SK-N-SH (cell line): Measurements from ENCODE around the gene SH2B2. TPM values are rescaled to one million over a fixed set of nuclear protein-coding genes. Genes with fewer than 3 reads are reported as not detected.

Source experiments
- CTCF ChIA-PET: fragments of 300-600, 350-600 bp; formaldehyde crosslinking; extraction: SDS; loops from one replicate; lab custom pipeline; 2021; lab: Yijun Ruan, JAX
- POLR2A ChIA-PET: fragments of 350-600 bp; sonication (Branson Sonifier 250); formaldehyde crosslinking; extraction: SDS; loops from one replicate; lab custom pipeline; 2020; ENCODE audit warnings: antibody characterized with exemption, inconsistent platforms; lab: Yijun Ruan, JAX
- DNase-seq: peaks from one replicate; pipeline ENCODE4 v3.0.0; 2012
- H2AFZ ChIP-seq: fragments of 200-600 bp; sonication (generic); 2 replicates; pipeline ENCODE4 v1.8.1; 2016; ENCODE audit warnings: antibody characterized with exemption, mild to moderate bottlenecking, low read depth
- H3F3A ChIP-seq: fragments of 200-600 bp; sonication (generic); replicated peaks from 2 replicates; pipeline ENCODE3; 2016; ENCODE audit warnings: antibody characterized with exemption, mild to moderate bottlenecking; ENCODE audit not compliant: insufficient read depth
- H3K27ac ChIP-seq, 2 experiments: fragments of 200-500 bp in 1 of 2; fragments of 200-600 bp in 1 of 2; sonication (Bioruptor generic) in 1 of 2; sonication (generic), shearing (Covaris generic) in 1 of 2; 2 replicates each; pipeline versions ENCODE4 v1.5.1 to v1.6.1; 2014 to 2016; ENCODE audit warnings: low read depth in 2 of 2, inconsistent platforms in 1 of 2, low read length in 1 of 2, mild to moderate bottlenecking in 1 of 2, mixed read lengths in 1 of 2
- H3K27me3 ChIP-seq: fragments of 200-600 bp; sonication (generic), shearing (Covaris generic); 2 replicates; pipeline ENCODE4 v1.6.1; 2016; ENCODE audit warnings: mixed run types; ENCODE audit not compliant: insufficient read depth
- H3K36me3 ChIP-seq, 2 experiments: fragments of 200-500 bp in 1 of 2; fragments of 200-600 bp in 1 of 2; sonication (Bioruptor generic) in 1 of 2; sonication (generic) in 1 of 2; replicated peaks in 1 of 2; 2 replicates each; pipeline versions ENCODE3 to v1.5.1; 2014 to 2016; ENCODE audit warnings: low read length in 1 of 2, mild to moderate bottlenecking in 1 of 2; ENCODE audit not compliant: insufficient read depth in 2 of 2, control insufficient read depth in 1 of 2
- H3K4me1 ChIP-seq, 2 experiments: fragments of 200-500 bp in 1 of 2; fragments of 200-600 bp in 1 of 2; sonication (Bioruptor generic) in 1 of 2; sonication (generic), shearing (Covaris generic) in 1 of 2; 2 replicates each; pipeline versions ENCODE4 v1.5.1 to v1.6.1; 2014 to 2016; ENCODE audit warnings: low read depth in 1 of 2, low read length in 1 of 2, mixed run types in 1 of 2; ENCODE audit not compliant: insufficient read depth in 2 of 2, control insufficient read depth in 1 of 2
- H3K4me2 ChIP-seq: fragments of 200-600 bp; sonication (generic), shearing (Covaris generic); 2 replicates; pipeline ENCODE4 v1.6.1; 2017; ENCODE audit warnings: mixed run types
- H3K4me3 ChIP-seq, 2 experiments: fragments of 200-500 bp in 1 of 2; fragments of 200-600 bp in 1 of 2; sonication (Bioruptor generic) in 1 of 2; sonication (generic), shearing (Covaris generic) in 1 of 2; 2 replicates each; pipeline versions ENCODE4 v1.5.1 to v1.8.1; 2014 to 2016; ENCODE audit warnings: low read depth in 2 of 2, inconsistent platforms in 1 of 2, low read length in 1 of 2, mild to moderate bottlenecking in 1 of 2, mixed read lengths in 1 of 2, moderate library complexity in 1 of 2
- H3K79me2 ChIP-seq: fragments of 200-600 bp; sonication (generic); 2 replicates; pipeline ENCODE4 v1.8.1; 2017; ENCODE audit warnings: mild to moderate bottlenecking; ENCODE audit not compliant: insufficient read depth
- H3K9ac ChIP-seq: fragments of 200-600 bp; sonication (generic); 2 replicates; pipeline ENCODE4 v1.6.1; 2017; ENCODE audit warnings: mixed run types
- H3K9me2 ChIP-seq: fragments of 200-600 bp; sonication (generic); 2 replicates; pipeline ENCODE4 v1.6.1; 2017; ENCODE audit warnings: mixed run types
- H3K9me3 ChIP-seq: fragments of 200-600 bp; sonication (generic); 2 replicates; pipeline ENCODE4 v1.6.1; 2017; ENCODE audit warnings: mixed run types, mild to moderate bottlenecking, moderate library complexity
- H4K20me1 ChIP-seq: fragments of 200-600 bp; sonication (generic); 2 replicates; pipeline ENCODE4 v1.6.1; 2017; ENCODE audit warnings: mild to moderate bottlenecking, mixed run types; ENCODE audit not compliant: insufficient read depth
- CHD2 ChIP-seq: fragments of 150-350 bp; IDR thresholded peaks from 2 replicates; pipeline ENCODE4 v1.6.1; 2018; ENCODE audit warnings: low read length; ENCODE audit not compliant: partially characterized antibody
- ELF1 ChIP-seq: IDR thresholded peaks from 2 replicates; pipeline ENCODE4 v1.4.0; 2012
- EP300 ChIP-seq, 2 experiments: IDR thresholded peaks; 2 replicates each; pipeline versions ENCODE4 v1.4.0 to v1.6.1; 2012; ENCODE audit warnings: borderline replicate concordance in 1 of 2, low read depth in 1 of 2, low read length in 1 of 2
- EZH2phosphoT487 ChIP-seq: fragments of 200-600 bp; sonication (generic); IDR thresholded peaks from 2 replicates; pipeline ENCODE4 v1.6.1; 2017; ENCODE audit warnings: low read depth, mixed run types, mild to moderate bottlenecking, antibody characterized with exemption, moderate library complexity, borderline replicate concordance
- FOXJ3 ChIP-seq: sonication (generic); formaldehyde crosslinking; IDR thresholded peaks from 2 replicates; pipeline ENCODE4 v1.5.1; 2020; ENCODE audit warnings: mild to moderate bottlenecking, missing genetic modification reagents
- FOXM1 ChIP-seq: IDR thresholded peaks from 2 replicates; pipeline ENCODE4 v1.4.0; 2012; ENCODE audit warnings: low read depth, mild to moderate bottlenecking
- GABPA ChIP-seq: IDR thresholded peaks from 2 replicates; pipeline ENCODE4 v1.4.0; 2012; ENCODE audit warnings: low read depth, mild to moderate bottlenecking
- GATA2 ChIP-seq: sonication (generic); formaldehyde crosslinking; IDR thresholded peaks from 2 replicates; pipeline ENCODE4 v1.5.0; 2020; ENCODE audit warnings: mild to moderate bottlenecking, missing genetic modification reagents
- JUND ChIP-seq: IDR thresholded peaks from 2 replicates; pipeline ENCODE4 v1.4.0; 2012
- MEF2A ChIP-seq: IDR thresholded peaks from 2 replicates; pipeline ENCODE4 v1.4.0; 2012; ENCODE audit warnings: low read depth, borderline replicate concordance
- NRF1 ChIP-seq: IDR thresholded peaks from 2 replicates; pipeline ENCODE4 v1.6.1; 2012; ENCODE audit warnings: low read depth, mild to moderate bottlenecking, low read length
- POLR2AphosphoS5 ChIP-seq: IDR thresholded peaks from 2 replicates; pipeline ENCODE4 v1.6.1; 2012; ENCODE audit warnings: low read depth, low read length
- RFX5 ChIP-seq: IDR thresholded peaks from 2 replicates; pipeline ENCODE4 v1.6.1; 2012; ENCODE audit warnings: mild to moderate bottlenecking, improper control_type of control experiment, low read length
- TCF12 ChIP-seq: IDR thresholded peaks from 2 replicates; pipeline ENCODE4 v1.4.0; 2012
- YY1 ChIP-seq: IDR thresholded peaks from 2 replicates; pipeline ENCODE4 v1.4.0; 2012; ENCODE audit warnings: low read depth, mild to moderate bottlenecking
- WGBS: methylation state at CpG from one replicate; pipeline ENCODE4 v1.1.6; 2017; ENCODE audit warnings: low lambda C conversion rate; 5-methylcytosine and 5-hydroxymethylcytosine counted together
- polyA plus RNA-seq, 3 experiments: library from polyadenylated mRNA; depleted of rRNA; stranded (reverse); fragments of >200 nt; gene quantifications; 2 replicates each; pipeline ENCODE4 v1.2.3, GENCODE V29; 2012
- TF ChIP-seq, protein P1 (sequence below): fragments of 150-350 bp; IDR thresholded peaks from 2 replicates; pipeline ENCODE4 v1.6.1; 2017; ENCODE audit warnings: antibody characterized with exemption, low read length, low read depth, borderline replicate concordance
- TF ChIP-seq, protein P2 (sequence below): IDR thresholded peaks from 2 replicates; pipeline ENCODE4 v1.4.0; 2012; ENCODE audit warnings: low read depth, borderline replicate concordance
- TF ChIP-seq, protein P3 (sequence below): IDR thresholded peaks from 2 replicates; pipeline ENCODE4 v1.4.0; 2012; ENCODE audit warnings: low read depth, borderline replicate concordance
- TF ChIP-seq, protein P4 (sequence below): fragments of 200-600 bp; sonication (generic); IDR thresholded peaks from 2 replicates; pipeline ENCODE4 v1.6.1; 2017; ENCODE audit warnings: antibody characterized with exemption, mild to moderate bottlenecking, moderate library complexity

The SH2B2 gene
- polyA plus RNA-seq, 1 of the 3 experiments (the other 2 are of a cell fraction), result 4.7 TPM

DNA sequence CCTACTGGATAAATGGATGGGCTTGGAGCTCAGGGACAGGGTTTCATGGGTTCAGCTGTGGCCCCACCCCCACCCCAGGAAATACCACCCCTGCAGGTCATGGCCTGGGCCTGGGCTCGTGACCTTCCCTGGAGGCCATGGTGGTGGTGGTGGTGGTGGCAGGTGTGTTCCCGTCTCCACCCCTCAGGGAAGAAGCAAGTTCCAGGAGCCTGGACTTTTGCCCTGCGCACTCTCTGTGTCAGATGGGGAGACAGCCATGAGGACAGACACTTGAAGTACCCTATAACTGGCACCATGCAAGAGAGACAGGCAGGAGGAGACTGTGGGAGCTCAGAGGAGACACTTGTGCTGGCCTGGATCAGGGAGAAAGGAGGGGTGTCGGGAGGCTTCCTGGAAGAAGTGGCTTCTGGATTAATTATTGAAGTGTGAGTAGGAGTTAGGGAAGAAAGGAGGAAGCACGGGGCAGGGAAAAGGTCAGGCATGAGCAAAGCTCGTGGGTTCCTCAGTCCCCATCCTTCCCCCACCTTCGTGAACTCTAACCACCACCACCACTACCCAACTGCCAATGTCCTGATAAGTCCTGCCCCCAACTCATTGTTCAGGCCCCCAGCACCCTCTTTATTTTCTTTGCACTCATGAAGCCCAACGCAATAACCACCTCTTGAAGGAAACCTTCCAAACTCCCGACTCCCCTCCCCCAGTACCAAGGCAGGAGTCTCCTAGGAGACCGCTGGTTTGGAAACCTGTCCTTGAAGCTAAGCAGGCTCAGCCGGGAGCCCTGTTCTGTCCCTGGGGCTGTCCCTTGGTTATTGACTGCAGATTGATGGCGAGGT, 8.9 kb downstream of the SH2B2 start:
- H3K27me3 ChIP-seq, result no peaks in the 10 kb centered on the region
- 89% methylated on average over 12 of the region's 12 CpGs for WGBS
- no peak for TF ChIP-seq RFX5
- TF ChIP-seq, protein P1, sequence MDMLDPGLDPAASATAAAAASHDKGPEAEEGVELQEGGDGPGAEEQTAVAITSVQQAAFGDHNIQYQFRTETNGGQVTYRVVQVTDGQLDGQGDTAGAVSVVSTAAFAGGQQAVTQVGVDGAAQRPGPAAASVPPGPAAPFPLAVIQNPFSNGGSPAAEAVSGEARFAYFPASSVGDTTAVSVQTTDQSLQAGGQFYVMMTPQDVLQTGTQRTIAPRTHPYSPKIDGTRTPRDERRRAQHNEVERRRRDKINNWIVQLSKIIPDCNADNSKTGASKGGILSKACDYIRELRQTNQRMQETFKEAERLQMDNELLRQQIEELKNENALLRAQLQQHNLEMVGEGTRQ, result no peak
- TF ChIP-seq EP300 (IDR thresholded peaks at IDR 0.05; ENCODE audit: borderline replicate concordance in 1 of 2, low read depth in 1 of 2, low read length in 1 of 2), result no peak
- no peak for TF ChIP-seq EZH2phosphoT487
- no peak for TF ChIP-seq FOXM1
- no peak for TF ChIP-seq POLR2AphosphoS5
- TF ChIP-seq TCF12, result no peak
- TF ChIP-seq NRF1, result no peak
- TF ChIP-seq FOXJ3 (CRISPR knock-in tag), result no peak
- no peak for TF ChIP-seq CHD2
- TF ChIP-seq, protein P2, sequence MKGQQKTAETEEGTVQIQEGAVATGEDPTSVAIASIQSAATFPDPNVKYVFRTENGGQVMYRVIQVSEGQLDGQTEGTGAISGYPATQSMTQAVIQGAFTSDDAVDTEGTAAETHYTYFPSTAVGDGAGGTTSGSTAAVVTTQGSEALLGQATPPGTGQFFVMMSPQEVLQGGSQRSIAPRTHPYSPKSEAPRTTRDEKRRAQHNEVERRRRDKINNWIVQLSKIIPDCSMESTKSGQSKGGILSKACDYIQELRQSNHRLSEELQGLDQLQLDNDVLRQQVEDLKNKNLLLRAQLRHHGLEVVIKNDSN, result no peak
- TF ChIP-seq ELF1, result no peak
- H3K4me2 ChIP-seq, result no peak overlapping the region
- H3K9ac ChIP-seq, result no peak overlapping the region
- H3K9me2 ChIP-seq, result no peaks in the 10 kb centered on the region
- H3K9me3 ChIP-seq, result no peaks in the 10 kb centered on the region
- ChIA-PET POLR2A (no interaction called here), CTCF (interaction anchor here (0.6 to 2.0 kb wide), 4 partner anchors 12 to 96 kb away, joined by 3 to 5 read pairs (median 4); no protein-coding TSS in a partner anchor)
- H3K36me3 ChIP-seq, result no peaks in the 10 kb centered on the region
- no peaks in the 10 kb centered on the region for H3F3A ChIP-seq
- no peak for DNase-seq
- H3K79me2 ChIP-seq, result no peaks in the 10 kb centered on the region
- peaks cover 18% of the 10 kb centered on the region; the same call in 1 of the 2 replicates for H4K20me1 ChIP-seq
- H3K4me1 ChIP-seq, result peaks cover 0 to 2% of the 10 kb centered on the region in 2 experiments; a peak in 1 of 4 replicates
- H3K4me3 ChIP-seq, result no peak overlapping the region
- H3K27ac ChIP-seq, result no peak overlapping the region
- H2AFZ ChIP-seq, result no peak overlapping the region

DNA sequence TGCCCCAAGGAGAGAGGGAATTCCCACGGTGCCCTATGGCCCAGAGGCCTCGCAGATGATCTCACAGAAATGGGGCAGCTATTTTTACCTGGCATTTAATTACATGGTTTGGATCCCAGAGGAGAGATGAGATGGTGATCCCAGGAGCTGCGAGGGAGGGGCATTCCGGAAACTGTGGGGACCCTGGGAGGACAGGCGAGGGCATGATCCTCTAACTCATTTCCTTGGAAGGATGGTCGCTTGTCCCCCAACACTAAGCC, 9.4 kb downstream of the SH2B2 start:
- Histone ChIP-seq H3K4me2 (no peak overlapping the region), H3K9ac (no peak overlapping the region), H3K4me1 (peaks cover 0 to 2% of the 10 kb centered on the region in 2 experiments; a peak in 1 of 4 replicates), H3K9me3 (no peaks in the 10 kb centered on the region), H3K27ac (no peak overlapping the region), H3K79me2 (no peaks in the 10 kb centered on the region), H3K27me3 (no peaks in the 10 kb centered on the region), H3K9me2 (no peaks in the 10 kb centered on the region), H2AFZ (no peak overlapping the region), H4K20me1 (peaks cover 14% of the 10 kb centered on the region; the same call in 1 of the 2 replicates), H3F3A (no peaks in the 10 kb centered on the region), H3K4me3 (no peak overlapping the region), H3K36me3 (no peaks in the 10 kb centered on the region)
- DNase-seq, result no peak
- POLR2A ChIA-PET, result no interaction called here
- TF ChIP-seq YY1 (no peak), JUND (no peak), EP300 (IDR thresholded peaks at IDR 0.05; ENCODE audit: borderline replicate concordance in 1 of 2, low read depth in 1 of 2, low read length in 1 of 2) (no peak), FOXM1 (no peak), CHD2 (no peak), MEF2A (no peak), GATA2 (CRISPR knock-in tag) (no peak), RFX5 (no peak), GABPA (no peak)
- TF ChIP-seq, protein P1, result no peak
- TF ChIP-seq, protein P2, result no peak
- TF ChIP-seq, protein P3, sequence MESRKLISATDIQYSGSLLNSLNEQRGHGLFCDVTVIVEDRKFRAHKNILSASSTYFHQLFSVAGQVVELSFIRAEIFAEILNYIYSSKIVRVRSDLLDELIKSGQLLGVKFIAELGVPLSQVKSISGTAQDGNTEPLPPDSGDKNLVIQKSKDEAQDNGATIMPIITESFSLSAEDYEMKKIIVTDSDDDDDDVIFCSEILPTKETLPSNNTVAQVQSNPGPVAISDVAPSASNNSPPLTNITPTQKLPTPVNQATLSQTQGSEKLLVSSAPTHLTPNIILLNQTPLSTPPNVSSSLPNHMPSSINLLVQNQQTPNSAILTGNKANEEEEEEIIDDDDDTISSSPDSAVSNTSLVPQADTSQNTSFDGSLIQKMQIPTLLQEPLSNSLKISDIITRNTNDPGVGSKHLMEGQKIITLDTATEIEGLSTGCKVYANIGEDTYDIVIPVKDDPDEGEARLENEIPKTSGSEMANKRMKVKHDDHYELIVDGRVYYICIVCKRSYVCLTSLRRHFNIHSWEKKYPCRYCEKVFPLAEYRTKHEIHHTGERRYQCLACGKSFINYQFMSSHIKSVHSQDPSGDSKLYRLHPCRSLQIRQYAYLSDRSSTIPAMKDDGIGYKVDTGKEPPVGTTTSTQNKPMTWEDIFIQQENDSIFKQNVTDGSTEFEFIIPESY, result no peak
- TF ChIP-seq, protein P4, sequence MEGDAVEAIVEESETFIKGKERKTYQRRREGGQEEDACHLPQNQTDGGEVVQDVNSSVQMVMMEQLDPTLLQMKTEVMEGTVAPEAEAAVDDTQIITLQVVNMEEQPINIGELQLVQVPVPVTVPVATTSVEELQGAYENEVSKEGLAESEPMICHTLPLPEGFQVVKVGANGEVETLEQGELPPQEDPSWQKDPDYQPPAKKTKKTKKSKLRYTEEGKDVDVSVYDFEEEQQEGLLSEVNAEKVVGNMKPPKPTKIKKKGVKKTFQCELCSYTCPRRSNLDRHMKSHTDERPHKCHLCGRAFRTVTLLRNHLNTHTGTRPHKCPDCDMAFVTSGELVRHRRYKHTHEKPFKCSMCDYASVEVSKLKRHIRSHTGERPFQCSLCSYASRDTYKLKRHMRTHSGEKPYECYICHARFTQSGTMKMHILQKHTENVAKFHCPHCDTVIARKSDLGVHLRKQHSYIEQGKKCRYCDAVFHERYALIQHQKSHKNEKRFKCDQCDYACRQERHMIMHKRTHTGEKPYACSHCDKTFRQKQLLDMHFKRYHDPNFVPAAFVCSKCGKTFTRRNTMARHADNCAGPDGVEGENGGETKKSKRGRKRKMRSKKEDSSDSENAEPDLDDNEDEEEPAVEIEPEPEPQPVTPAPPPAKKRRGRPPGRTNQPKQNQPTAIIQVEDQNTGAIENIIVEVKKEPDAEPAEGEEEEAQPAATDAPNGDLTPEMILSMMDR, result no peak
- WGBS, result 94% methylated on average over 6 of the region's 6 CpGs
- CTCF ChIA-PET, result interaction anchor here (0.6 to 2.0 kb wide), 4 partner anchors 12 to 99 kb away, joined by 3 to 5 read pairs (median 4); no protein-coding TSS in a partner anchor
